OCI-LY1 (cell line): Measurements from ENCODE around the gene KCNMA1.

Experiments
- H2AFZ ChIP-seq: fragments of 200-600 bp; sonication (generic), shearing (Covaris generic); 2 replicates; pipeline ENCODE4 v1.6.0; 2014; ENCODE audit warnings: antibody characterized with exemption, mild to moderate bottlenecking, low read length
- H3F3A ChIP-seq: fragments of 200-600 bp; sonication (generic), shearing (Covaris generic); 2 replicates; pipeline ENCODE4 v1.6.0; 2014; ENCODE audit warnings: mild to moderate bottlenecking, antibody characterized with exemption, low read length, moderate library complexity; ENCODE audit not compliant: insufficient read depth
- H3K27ac ChIP-seq: fragments of 200-600 bp; sonication (generic); 2 replicates; pipeline ENCODE4 v1.5.1; 2014; ENCODE audit warnings: low read length, mixed run types, mild to moderate bottlenecking, low read depth; ENCODE audit not compliant: poor library complexity, severe bottlenecking
- H3K27me3 ChIP-seq: fragments of 200-600 bp; sonication (generic); 2 replicates; pipeline ENCODE4 v1.6.0; 2014; ENCODE audit warnings: antibody characterized with exemption, mild to moderate bottlenecking, low read length, moderate library complexity; ENCODE audit not compliant: insufficient read depth
- H3K36me3 ChIP-seq: fragments of 200-600 bp; sonication (generic); 2 replicates; pipeline ENCODE4 v1.6.1; 2014; ENCODE audit warnings: mild to moderate bottlenecking, antibody characterized with exemption, low read length, moderate library complexity, mixed read lengths; ENCODE audit not compliant: insufficient read depth
- H3K4me1 ChIP-seq: fragments of 200-600 bp; sonication (generic); 2 replicates; pipeline ENCODE4 v1.5.1; 2014; ENCODE audit warnings: mild to moderate bottlenecking, low read length, moderate library complexity; ENCODE audit not compliant: insufficient read depth, severe bottlenecking
- H3K4me2 ChIP-seq: fragments of 200-600 bp; sonication (generic), shearing (Covaris generic); 2 replicates; pipeline ENCODE4 v1.6.1; 2014; ENCODE audit warnings: low read length
- H3K4me3 ChIP-seq: fragments of 200-600 bp; sonication (generic); 2 replicates; pipeline ENCODE4 v1.5.1; 2014; ENCODE audit warnings: low read length, low read depth, mild to moderate bottlenecking, mixed read lengths; ENCODE audit not compliant: poor library complexity, severe bottlenecking
- H3K79me2 ChIP-seq: fragments of 200-600 bp; shearing (Covaris generic); 2 replicates; pipeline ENCODE4 v1.6.1; 2016; ENCODE audit warnings: mixed run types, low read length, mixed read lengths; ENCODE audit not compliant: insufficient read depth
- H3K9ac ChIP-seq: fragments of 200-600 bp; sonication (generic), shearing (Covaris generic); 2 replicates; pipeline ENCODE4 v1.6.1; 2014; ENCODE audit warnings: mild to moderate bottlenecking, low read length, mixed read lengths
- H3K9me2 ChIP-seq: fragments of 200-600 bp; sonication (generic), shearing (Covaris generic); 2 replicates; pipeline ENCODE4 v1.6.1; 2014; ENCODE audit warnings: low read depth, mild to moderate bottlenecking, low read length, mixed read lengths
- H3K9me3 ChIP-seq: fragments of 200-600 bp; shearing (Covaris generic); 2 replicates; pipeline ENCODE4 v1.6.1; 2014; ENCODE audit warnings: low read length, mixed read lengths
- H4K20me1 ChIP-seq: fragments of 200-600 bp; sonication (generic), shearing (Covaris generic); 2 replicates; pipeline ENCODE4 v1.6.0; 2016; ENCODE audit warnings: mild to moderate bottlenecking, low read length; ENCODE audit not compliant: insufficient read depth
- EZH2 ChIP-seq: fragments of 200-600 bp; sonication (generic), shearing (Covaris generic); IDR thresholded peaks from 2 replicates; pipeline ENCODE4 v1.8.0; 2017; ENCODE audit warnings: borderline replicate concordance, mixed run types, mild to moderate bottlenecking, antibody characterized with exemption, low read length, moderate library complexity, mixed read lengths
- TF ChIP-seq, protein P1 (sequence below): fragments of 200-600 bp; sonication (generic), shearing (Covaris generic); IDR thresholded peaks from 2 replicates; pipeline ENCODE4 v1.5.1; 2017; ENCODE audit warnings: mild to moderate bottlenecking, antibody characterized with exemption, low read length, moderate library complexity, mixed read lengths

Gene KCNMA1

DNA sequence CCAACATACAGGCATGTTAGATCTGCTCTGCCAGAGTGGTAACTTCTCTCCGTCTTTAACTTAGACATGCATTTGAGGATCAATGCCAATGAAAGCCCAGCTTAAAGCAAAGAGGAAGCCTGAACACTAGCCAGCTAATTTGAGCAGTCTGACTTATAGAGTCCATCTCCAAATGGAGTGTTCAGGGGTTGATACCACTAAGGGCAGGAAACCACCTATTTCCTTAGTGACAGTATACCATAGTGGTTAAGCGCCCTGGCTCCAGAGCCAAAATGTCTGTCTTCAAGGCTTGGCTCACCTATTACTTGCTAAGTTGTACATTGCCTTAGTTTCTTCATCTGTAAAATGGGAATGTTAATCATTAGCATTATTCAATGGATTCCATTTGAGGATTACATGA is 678.5 kb downstream of the KCNMA1 start:
- Histone ChIP-seq H3K4me3 (no peak overlapping the region), H3K79me2 (no peaks in the 10 kb centered on the region), H2AFZ (no peak overlapping the region), H3K27ac (no peak overlapping the region), H3K9me2 (no peaks in the 10 kb centered on the region), H3K9me3 (no peaks in the 10 kb centered on the region), H3F3A (no peaks in the 10 kb centered on the region), H3K4me1 (no peaks in the 10 kb centered on the region), H3K4me2 (no peak overlapping the region), H3K9ac (no peak overlapping the region), H3K36me3 (no peaks in the 10 kb centered on the region), H4K20me1 (no peaks in the 10 kb centered on the region), H3K27me3 (no peaks in the 10 kb centered on the region)
- TF ChIP-seq, protein P1, sequence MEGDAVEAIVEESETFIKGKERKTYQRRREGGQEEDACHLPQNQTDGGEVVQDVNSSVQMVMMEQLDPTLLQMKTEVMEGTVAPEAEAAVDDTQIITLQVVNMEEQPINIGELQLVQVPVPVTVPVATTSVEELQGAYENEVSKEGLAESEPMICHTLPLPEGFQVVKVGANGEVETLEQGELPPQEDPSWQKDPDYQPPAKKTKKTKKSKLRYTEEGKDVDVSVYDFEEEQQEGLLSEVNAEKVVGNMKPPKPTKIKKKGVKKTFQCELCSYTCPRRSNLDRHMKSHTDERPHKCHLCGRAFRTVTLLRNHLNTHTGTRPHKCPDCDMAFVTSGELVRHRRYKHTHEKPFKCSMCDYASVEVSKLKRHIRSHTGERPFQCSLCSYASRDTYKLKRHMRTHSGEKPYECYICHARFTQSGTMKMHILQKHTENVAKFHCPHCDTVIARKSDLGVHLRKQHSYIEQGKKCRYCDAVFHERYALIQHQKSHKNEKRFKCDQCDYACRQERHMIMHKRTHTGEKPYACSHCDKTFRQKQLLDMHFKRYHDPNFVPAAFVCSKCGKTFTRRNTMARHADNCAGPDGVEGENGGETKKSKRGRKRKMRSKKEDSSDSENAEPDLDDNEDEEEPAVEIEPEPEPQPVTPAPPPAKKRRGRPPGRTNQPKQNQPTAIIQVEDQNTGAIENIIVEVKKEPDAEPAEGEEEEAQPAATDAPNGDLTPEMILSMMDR, result no peak
- no peak for TF ChIP-seq EZH2

- Histone ChIP-seq H3K27ac (no peak overlapping the region), H3K79me2 (no peaks in the 10 kb centered on the region), H3K9ac (no peak overlapping the region), H3K9me3 (no peaks in the 10 kb centered on the region), H3K27me3 (no peaks in the 10 kb centered on the region), H3K36me3 (no peaks in the 10 kb centered on the region), H3K4me3 (no peak overlapping the region), H4K20me1 (no peaks in the 10 kb centered on the region), H3K4me1 (no peaks in the 10 kb centered on the region), H2AFZ (no peak overlapping the region), H3F3A (no peaks in the 10 kb centered on the region), H3K4me2 (no peak overlapping the region), H3K9me2 (no peaks in the 10 kb centered on the region)
- TF ChIP-seq, protein P1, result no peak
- TF ChIP-seq EZH2, result no peak
These were observed 682.8 kb downstream of the KCNMA1 start for GRCh38 chr10:76954838-76955237.

DNA sequence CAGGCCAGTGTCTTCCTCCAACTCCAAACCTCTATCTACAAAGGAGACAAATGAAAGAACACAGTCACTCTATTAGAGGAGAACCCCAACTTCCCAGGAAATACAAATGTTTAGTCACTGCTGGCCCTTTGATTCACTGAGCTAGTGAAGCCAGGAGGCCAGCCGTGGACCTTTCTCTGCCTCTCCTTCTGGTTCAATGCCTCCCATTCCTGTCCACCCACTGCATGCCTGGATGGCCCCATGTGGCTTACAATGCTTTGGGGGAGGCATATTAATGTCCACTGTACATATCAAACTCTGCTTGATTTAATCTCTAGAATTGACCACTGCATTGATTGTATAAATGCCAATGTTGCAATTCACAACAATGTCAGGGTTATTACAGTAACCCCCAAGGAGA is 687.3 kb downstream of the KCNMA1 start:
- no peak overlapping the region for H3K27ac ChIP-seq
- no peaks in the 10 kb centered on the region for H3K9me3 ChIP-seq
- no peaks in the 10 kb centered on the region for H3K4me1 ChIP-seq
- H3K27me3 ChIP-seq, result no peaks in the 10 kb centered on the region
- H3F3A ChIP-seq, result no peaks in the 10 kb centered on the region
- TF ChIP-seq, protein P1, result no peak
- no peak for TF ChIP-seq EZH2
- H3K4me3 ChIP-seq, result no peak overlapping the region
- H3K9me2 ChIP-seq, result no peaks in the 10 kb centered on the region
- no peaks in the 10 kb centered on the region for H3K36me3 ChIP-seq
- no peaks in the 10 kb centered on the region for H3K79me2 ChIP-seq
- no peak overlapping the region for H2AFZ ChIP-seq
- no peaks in the 10 kb centered on the region for H4K20me1 ChIP-seq
- H3K9ac ChIP-seq, result no peak overlapping the region
- H3K4me2 ChIP-seq, result no peak overlapping the region
